Mammary epithelial cell (primary cell): ENCODE results near the gene KCNT1.

Experiments used
- EZH2 ChIP-seq: IDR thresholded peaks from 2 replicates; pipeline ENCODE4 v1.6.1; 2012; ENCODE audit warnings: low read length, inconsistent platforms, borderline replicate concordance
- TF ChIP-seq, protein P1 (sequence below), 2 donors: IDR thresholded peaks in 1 of 2; conservative IDR thresholded peaks in 1 of 2; 2 replicates each; pipeline ENCODE4 v1.5.1; 2011 to 2012; ENCODE audit warnings: inconsistent platforms in 2 of 2, low read length in 2 of 2, mild to moderate bottlenecking in 2 of 2, control low read depth in 1 of 2, low read depth in 1 of 2; ENCODE audit not compliant: insufficient read depth in 1 of 2; ENCODE audit errors: extremely low read depth in 1 of 2

DNA sequence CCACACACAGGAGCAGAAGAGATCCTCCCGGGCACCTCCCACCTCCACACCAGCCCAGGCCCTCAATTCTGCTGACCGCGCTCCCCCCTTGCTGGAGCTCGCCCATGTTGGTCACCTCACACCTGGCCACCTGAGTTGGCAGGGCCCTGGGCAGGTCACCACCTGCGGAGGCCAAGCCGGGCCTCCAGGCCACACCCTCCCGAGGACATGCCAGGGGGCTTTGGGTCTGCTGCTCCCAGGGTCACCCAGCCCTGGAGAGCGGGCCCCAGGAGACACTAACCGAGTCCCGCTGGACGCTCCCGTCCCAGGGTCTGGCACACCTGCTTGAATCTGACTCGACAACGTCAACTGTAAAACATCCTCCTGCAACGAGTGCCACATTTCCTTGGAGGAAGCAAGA lies 4.8 kb upstream of the KCNT1 start:
- TF ChIP-seq, protein P1, sequence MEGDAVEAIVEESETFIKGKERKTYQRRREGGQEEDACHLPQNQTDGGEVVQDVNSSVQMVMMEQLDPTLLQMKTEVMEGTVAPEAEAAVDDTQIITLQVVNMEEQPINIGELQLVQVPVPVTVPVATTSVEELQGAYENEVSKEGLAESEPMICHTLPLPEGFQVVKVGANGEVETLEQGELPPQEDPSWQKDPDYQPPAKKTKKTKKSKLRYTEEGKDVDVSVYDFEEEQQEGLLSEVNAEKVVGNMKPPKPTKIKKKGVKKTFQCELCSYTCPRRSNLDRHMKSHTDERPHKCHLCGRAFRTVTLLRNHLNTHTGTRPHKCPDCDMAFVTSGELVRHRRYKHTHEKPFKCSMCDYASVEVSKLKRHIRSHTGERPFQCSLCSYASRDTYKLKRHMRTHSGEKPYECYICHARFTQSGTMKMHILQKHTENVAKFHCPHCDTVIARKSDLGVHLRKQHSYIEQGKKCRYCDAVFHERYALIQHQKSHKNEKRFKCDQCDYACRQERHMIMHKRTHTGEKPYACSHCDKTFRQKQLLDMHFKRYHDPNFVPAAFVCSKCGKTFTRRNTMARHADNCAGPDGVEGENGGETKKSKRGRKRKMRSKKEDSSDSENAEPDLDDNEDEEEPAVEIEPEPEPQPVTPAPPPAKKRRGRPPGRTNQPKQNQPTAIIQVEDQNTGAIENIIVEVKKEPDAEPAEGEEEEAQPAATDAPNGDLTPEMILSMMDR (conservative IDR thresholded peaks at IDR 0.05 in 1 of 2, IDR thresholded peaks at IDR 0.05 in 1 of 2; ENCODE audit: extremely low read depth in 1 of 2, insufficient read depth in 1 of 2, low read depth in 1 of 2, low read length in 2 of 2): no peak
- TF ChIP-seq EZH2: no peak
